Lung microvascular endothelial cell (primary cell): ENCODE measurements around the gene MAGEC3. TPM values are rescaled to one million over a fixed set of nuclear protein-coding genes. Genes with fewer than 3 reads are reported as not detected.
"Not testable (repeated sequence)": the region's sequence is repeated elsewhere in the genome, so short reads cannot be mapped to it uniquely, and the experiment has no call there.

Experiments
- DNase-seq, 2 donors: peaks; one replicate each; pipeline versions ENCODE4 v3.0.0 to v3.0.0-alpha.2; 2010; ENCODE audit warnings: low read depth in 2 of 2
- total RNA-seq: library from RNA; depleted of rRNA; stranded (reverse); fragments of >200 nt; gene quantifications from 2 replicates; pipeline ENCODE4 v1.2.1, GENCODE V29; 2014

Gene MAGEC3, protein sequence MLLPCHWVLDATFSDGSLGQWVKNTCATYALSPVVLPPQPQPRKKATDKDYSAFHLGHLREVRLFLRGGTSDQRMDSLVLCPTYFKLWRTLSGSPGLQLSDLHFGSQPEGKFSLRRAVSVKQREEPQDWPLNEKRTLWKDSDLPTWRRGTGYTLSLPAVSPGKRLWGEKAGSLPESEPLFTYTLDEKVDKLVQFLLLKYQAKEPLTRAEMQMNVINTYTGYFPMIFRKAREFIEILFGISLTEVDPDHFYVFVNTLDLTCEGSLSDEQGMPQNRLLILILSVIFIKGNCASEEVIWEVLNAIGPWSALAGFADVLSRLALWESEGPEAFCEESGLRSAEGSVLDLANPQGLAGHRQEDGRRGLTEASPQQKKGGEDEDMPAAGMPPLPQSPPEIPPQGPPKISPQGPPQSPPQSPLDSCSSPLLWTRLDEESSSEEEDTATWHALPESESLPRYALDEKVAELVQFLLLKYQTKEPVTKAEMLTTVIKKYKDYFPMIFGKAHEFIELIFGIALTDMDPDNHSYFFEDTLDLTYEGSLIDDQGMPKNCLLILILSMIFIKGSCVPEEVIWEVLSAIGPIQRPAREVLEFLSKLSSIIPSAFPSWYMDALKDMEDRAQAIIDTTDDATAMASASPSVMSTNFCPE
- total RNA-seq = not detected in 2 replicates

DNA sequence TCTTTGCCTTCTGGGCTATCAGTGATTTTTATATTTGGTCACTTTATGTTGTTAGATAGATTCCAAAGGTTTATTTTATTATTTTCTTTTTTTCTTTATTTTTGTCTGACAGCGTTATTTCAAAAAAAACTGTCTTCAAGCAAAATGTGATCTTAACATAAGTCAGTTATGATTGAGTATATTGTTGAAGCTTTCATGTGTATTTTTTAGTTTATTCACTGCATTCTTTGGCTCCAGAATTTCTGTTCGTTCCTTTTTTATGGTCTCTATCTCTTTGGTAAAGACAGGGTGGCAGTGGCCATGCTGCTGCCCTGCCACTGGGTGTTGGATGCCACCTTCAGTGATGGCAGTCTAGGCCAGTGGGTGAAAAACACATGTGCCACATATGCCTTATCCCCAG is at the start of gene MAGEC3:
MAGEC3 (plus strand) TSS at position 301 of the 400 bp plus-strand sequence; CDS start at position 301, 0 bp downstream.
- DNase-seq = no peak

GRCh38 chrX:141791856-141792255 is 46.3 kb upstream of the MAGEC3 start:
- no peak for DNase-seq

GRCh38 chrX:141811438-141811837 is 26.7 kb upstream of the MAGEC3 start:
- no peak for DNase-seq

GRCh38 chrX:141814213-141814857 is 23.8 kb upstream of the MAGEC3 start:
- DNase-seq = no peak

DNA sequence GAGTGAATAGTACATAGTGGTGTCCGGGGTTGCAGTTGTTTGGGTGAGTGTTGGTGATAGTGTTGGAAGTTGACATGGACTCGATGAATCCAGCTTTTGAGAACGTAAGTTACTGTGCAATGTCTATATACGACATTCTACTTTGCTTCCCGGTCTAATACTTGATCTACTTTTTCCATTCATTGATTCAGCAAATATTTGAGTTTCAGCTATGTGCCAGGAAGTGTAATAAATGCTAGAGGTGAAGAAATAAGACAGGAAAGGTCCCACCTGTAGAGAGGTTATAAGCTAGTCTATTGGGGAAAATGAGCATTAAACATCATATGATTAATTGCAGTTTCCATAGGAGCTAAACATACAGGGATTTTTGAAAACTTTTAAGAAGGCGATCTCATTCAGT is 22.2 kb upstream of the MAGEC3 start:
- DNase-seq = no peak

GRCh38 chrX:141832247-141832646 is 5.9 kb upstream of the MAGEC3 start:
- DNase-seq = no peak

DNA sequence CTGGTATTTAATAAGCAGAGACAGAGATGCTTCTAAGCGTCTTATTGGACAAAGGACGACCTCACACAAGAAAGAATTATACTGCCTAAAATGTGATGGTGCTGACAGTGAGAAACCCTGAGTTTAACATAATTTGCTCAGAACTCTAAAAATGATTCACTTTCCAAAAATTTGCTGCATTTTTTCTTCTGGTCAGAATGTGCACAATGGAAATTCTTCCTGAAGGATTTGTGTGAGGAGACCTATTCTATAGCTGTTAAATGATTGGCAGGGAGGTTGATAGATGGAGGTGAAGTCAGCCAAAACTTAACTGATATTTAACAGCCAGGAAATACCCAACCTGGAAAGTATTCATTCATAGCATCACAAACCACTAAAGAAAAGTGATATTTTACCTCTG is 1.7 kb downstream of the MAGEC3 start:
- no peak for DNase-seq

DNA sequence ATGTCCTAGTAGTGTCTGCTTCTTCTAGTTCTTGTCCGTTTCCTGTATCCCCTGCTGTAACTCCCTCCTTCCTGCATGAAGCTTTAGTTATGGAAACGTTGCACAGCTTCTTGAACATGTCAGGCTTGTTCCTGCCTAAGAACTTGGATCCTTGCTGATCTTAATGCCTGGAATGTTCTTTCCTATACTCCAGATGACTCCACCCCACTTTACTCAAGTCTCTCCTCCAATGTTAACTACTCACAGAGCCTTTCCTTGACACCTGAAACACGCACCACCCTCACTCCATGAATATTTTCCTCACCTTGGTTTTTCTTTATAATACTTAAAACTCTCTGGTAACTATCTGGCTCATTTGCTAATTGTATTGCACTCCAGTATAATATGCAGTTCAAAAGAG is 19.4 kb downstream of the MAGEC3 start:
- no peak for DNase-seq

- DNase-seq = no peak
Measured at GRCh38 chrX:141879616-141880015, 41.5 kb downstream of the MAGEC3 start.

- DNase-seq = not testable (repeated sequence)
Measured at GRCh38 chrX:141888811-141889210, 50.7 kb downstream of the MAGEC3 start.

DNA sequence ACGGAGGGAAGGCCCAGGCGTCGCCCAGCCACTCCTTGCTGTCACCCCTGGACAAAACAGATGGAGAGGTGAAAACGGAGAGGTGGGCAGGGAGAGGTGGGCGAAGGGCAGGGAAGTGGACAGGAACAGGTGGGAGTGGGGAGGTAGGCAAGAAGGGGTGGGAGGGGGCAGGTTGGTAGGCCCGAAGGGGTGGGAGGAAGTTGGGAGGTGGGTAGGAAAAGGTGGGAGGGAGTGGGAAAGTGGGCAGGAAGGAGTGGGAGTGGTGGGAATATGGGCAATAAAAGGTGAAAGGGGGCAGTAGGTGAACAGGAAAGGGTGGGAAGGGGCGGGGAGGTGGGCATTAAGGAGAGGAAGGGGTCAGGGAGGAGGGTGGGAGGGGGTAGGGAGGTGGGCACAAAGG is 56.6 kb downstream of the MAGEC3 start:
- no peak for DNase-seq

DNA sequence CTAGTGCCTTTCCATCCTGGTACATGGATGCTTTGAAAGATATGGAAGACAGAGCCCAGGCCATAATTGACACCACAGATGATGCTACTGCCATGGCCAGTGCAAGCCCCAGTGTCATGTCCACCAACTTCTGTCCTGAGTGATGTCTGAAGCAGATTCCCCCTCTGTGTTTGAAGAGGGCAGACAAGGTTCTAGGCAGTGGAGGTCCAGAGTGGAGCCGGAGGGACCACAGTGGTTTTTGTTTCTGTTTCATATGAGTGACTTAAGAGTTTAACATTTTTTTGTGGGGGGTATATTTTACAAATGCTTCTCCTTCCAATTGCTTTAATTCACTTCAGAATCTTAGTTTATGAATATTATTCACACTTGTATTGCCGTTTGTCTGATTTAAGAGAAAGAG is 59.6 kb downstream of the MAGEC3 start:
- DNase-seq = no peak

DNA sequence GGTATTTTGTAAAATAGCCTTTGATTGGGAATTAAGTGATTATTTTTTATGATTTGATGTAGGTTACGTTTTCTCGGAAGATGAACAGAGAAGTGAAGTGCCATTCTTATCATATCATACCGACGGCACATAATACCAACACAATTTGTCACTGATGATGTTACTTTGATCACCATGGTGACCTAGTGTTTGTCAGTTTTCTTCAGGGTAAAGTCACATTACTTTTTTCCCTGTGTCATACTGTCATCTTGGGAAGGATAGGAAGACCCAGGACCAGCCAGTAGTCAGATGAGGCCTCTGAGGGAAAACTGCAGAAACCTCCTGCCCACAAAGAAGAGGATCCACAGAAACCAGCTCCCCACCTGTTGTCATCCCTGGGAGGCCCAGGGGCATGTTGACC is 64.2 kb downstream of the MAGEC3 start:
- no peak for DNase-seq

GRCh38 chrX:141903400-141904155 is 65.5 kb downstream of the MAGEC3 start, which contains the start of gene MAGEC1:
MAGEC1 (plus strand) TSS chrX:141903894; CDS start chrX:141905073, 1,179 bp downstream.
- DNase-seq = no peak

DNA sequence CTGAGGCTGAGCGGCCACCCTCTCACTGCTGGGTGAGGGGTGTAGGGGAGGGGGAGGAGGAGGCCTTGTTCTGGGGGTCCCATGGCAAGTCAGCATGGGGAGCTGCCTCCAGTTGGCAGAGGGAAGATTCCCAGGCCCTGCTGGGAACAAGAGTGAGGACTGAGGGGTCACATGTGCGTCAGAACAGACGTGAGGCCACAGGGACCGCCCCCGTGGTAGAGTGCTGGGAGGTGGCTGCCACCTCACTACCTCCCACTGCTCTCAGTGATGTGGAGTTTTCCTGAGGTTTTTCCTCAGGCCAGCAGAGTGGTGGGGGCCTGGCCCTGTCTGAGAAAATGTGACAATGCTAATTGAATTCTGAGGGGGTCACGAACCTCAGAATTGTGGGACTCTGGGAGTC is 66.1 kb downstream of the MAGEC3 start:
- no peak for DNase-seq

DNA sequence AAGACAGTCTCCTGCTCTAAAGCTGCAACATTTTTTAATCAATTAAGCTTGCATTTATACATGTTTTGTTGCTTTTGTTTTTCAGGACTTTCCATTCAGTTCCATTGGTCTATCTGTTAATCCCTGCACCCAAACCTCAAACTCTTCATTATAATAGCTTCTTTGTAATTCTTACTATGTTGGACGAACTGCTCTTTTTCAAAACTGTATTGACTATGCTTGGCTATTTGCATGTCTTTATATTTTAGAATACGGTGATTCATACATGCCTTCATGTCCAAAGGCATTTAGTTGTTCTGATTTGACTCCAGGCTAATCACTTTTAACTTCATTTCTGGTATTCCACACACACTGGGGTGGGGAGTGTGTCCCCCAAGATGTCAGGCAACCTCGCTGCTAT is 79.7 kb downstream of the MAGEC3 start:
- no peak for DNase-seq

- no peak for DNase-seq
Measured at GRCh38 chrX:141924293-141924692, 86.2 kb downstream of the MAGEC3 start.

GRCh38 chrX:141928432-141928831 is 90.3 kb downstream of the MAGEC3 start:
- no peak for DNase-seq

GRCh38 chrX:141934059-141934641 is 96.0 kb downstream of the MAGEC3 start:
- DNase-seq = no peak

- no peak for DNase-seq
Measured at GRCh38 chrX:141935645-141936044, 97.5 kb downstream of the MAGEC3 start.

GRCh38 chrX:141936080-141936479 is 98.0 kb downstream of the MAGEC3 start:
- DNase-seq = peak in 1 of 2 donors; percentile 1
